MM.1S (cell line): ENCODE data around the gene FAM219A.

ENCODE experiments used
- DNase-seq: peaks from one replicate; pipeline ENCODE4 v3.0.0-alpha.2; 2015
- H2AFZ ChIP-seq: fragments of 300-600 bp; sonication (generic); 2 replicates; pipeline ENCODE4 v1.6.0; 2016; ENCODE audit warnings: antibody characterized with exemption, low read length
- H3F3A ChIP-seq: fragments of 300-600 bp; sonication (generic); 2 replicates; pipeline ENCODE4 v1.6.1; 2016; ENCODE audit warnings: mild to moderate bottlenecking, antibody characterized with exemption, low read length, moderate library complexity, mixed read lengths; ENCODE audit not compliant: insufficient read depth
- H3K27ac ChIP-seq: fragments of 300-600 bp; sonication (generic); 2 replicates; pipeline ENCODE4 v1.5.1; 2016; ENCODE audit warnings: mild to moderate bottlenecking, low read length
- H3K27me3 ChIP-seq: fragments of 300-600 bp; sonication (generic); replicated peaks from 2 replicates; pipeline ENCODE4 v1.6.0; 2016; ENCODE audit warnings: low read length; ENCODE audit not compliant: insufficient read depth
- H3K36me3 ChIP-seq: fragments of 300-600 bp; sonication (generic); replicated peaks from 2 replicates; pipeline ENCODE4 v1.6.1; 2016; ENCODE audit warnings: mild to moderate bottlenecking, low read length, mixed read lengths; ENCODE audit not compliant: insufficient read depth
- H3K4me1 ChIP-seq: fragments of 300-600 bp; sonication (generic); 2 replicates; pipeline ENCODE4 v1.6.1; 2016; ENCODE audit warnings: low read length, mixed read lengths
- H3K4me2 ChIP-seq: fragments of 300-600 bp; sonication (generic); 2 replicates; pipeline ENCODE4 v1.6.0; 2016; ENCODE audit warnings: low read depth, low read length
- H3K4me3 ChIP-seq: fragments of 300-600 bp; sonication (generic); 2 replicates; pipeline ENCODE4 v1.5.1; 2016; ENCODE audit warnings: low read length, mixed read lengths
- H3K79me2 ChIP-seq: fragments of 300-600 bp; sonication (generic); 2 replicates; pipeline ENCODE4 v1.6.1; 2016; ENCODE audit warnings: mixed run types, low read length, mixed read lengths
- H3K9ac ChIP-seq: fragments of 300-600 bp; sonication (generic); 2 replicates; pipeline ENCODE4 v1.6.1; 2016; ENCODE audit warnings: low read length, mixed read lengths
- H3K9me2 ChIP-seq: fragments of 300-600 bp; sonication (generic); replicated peaks from 2 replicates; pipeline ENCODE4 v1.6.1; 2016; ENCODE audit warnings: mild to moderate bottlenecking, low read length, mixed read lengths; ENCODE audit not compliant: insufficient read depth
- H3K9me3 ChIP-seq: fragments of 300-600 bp; sonication (generic); replicated peaks from 2 replicates; pipeline ENCODE4 v1.6.1; 2016; ENCODE audit warnings: mild to moderate bottlenecking, low read length, mixed read lengths; ENCODE audit not compliant: insufficient read depth
- H4K20me1 ChIP-seq: fragments of 300-600 bp; sonication (generic); 2 replicates; pipeline ENCODE4 v1.6.1; 2016; ENCODE audit warnings: mild to moderate bottlenecking, low read length, moderate library complexity, mixed read lengths; ENCODE audit not compliant: insufficient read depth
- EZH2 ChIP-seq: fragments of 300-600 bp; sonication (generic); optimal IDR thresholded peaks from 2 replicates; pipeline ENCODE3; 2017; ENCODE audit warnings: low read depth, mild to moderate bottlenecking, antibody characterized with exemption, low read length, mixed read lengths
- EZH2phosphoT487 ChIP-seq: fragments of 300-600 bp; sonication (generic); IDR thresholded peaks from 2 replicates; pipeline ENCODE4 v1.6.1; 2018; ENCODE audit warnings: antibody characterized with exemption, low read length
- TF ChIP-seq, protein P1 (sequence below): fragments of 300-600 bp; sonication (generic); IDR thresholded peaks from 2 replicates; pipeline ENCODE4 v1.5.1; 2016; ENCODE audit warnings: antibody characterized with exemption, low read length, mixed read lengths

Gene FAM219A

GRCh38 chr9:34451545-34451944, 6.8 kb downstream of the FAM219A start:
- TF ChIP-seq EZH2 (no peak), EZH2phosphoT487 (no peak)
- TF ChIP-seq, protein P1, sequence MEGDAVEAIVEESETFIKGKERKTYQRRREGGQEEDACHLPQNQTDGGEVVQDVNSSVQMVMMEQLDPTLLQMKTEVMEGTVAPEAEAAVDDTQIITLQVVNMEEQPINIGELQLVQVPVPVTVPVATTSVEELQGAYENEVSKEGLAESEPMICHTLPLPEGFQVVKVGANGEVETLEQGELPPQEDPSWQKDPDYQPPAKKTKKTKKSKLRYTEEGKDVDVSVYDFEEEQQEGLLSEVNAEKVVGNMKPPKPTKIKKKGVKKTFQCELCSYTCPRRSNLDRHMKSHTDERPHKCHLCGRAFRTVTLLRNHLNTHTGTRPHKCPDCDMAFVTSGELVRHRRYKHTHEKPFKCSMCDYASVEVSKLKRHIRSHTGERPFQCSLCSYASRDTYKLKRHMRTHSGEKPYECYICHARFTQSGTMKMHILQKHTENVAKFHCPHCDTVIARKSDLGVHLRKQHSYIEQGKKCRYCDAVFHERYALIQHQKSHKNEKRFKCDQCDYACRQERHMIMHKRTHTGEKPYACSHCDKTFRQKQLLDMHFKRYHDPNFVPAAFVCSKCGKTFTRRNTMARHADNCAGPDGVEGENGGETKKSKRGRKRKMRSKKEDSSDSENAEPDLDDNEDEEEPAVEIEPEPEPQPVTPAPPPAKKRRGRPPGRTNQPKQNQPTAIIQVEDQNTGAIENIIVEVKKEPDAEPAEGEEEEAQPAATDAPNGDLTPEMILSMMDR: no peak
- Histone ChIP-seq H4K20me1 (peaks cover 4% of the 10 kb centered on the region; the same call in 1 of the 2 replicates), H2AFZ (no peak overlapping the region), H3K27ac (no peak overlapping the region), H3K4me1 (peaks cover 14% of the 10 kb centered on the region), H3K79me2 (peaks cover 82% of the 10 kb centered on the region), H3K9me2 (no peaks in the 10 kb centered on the region), H3K9me3 (no peaks in the 10 kb centered on the region), H3K4me2 (no peak overlapping the region), H3K4me3 (no peak overlapping the region), H3F3A (no peaks in the 10 kb centered on the region), H3K27me3 (no peaks in the 10 kb centered on the region), H3K9ac (no peak overlapping the region), H3K36me3 (no peaks in the 10 kb centered on the region)
- no peak for DNase-seq

GRCh38 chr9:34451135-34451534, 7.2 kb downstream of the FAM219A start:
- DNase-seq: no peak
- H3K36me3 ChIP-seq: no peaks in the 10 kb centered on the region
- no peak overlapping the region for H3K4me2 ChIP-seq
- peaks cover 78% of the 10 kb centered on the region for H3K79me2 ChIP-seq
- peaks cover 10% of the 10 kb centered on the region for H3K4me1 ChIP-seq
- no peaks in the 10 kb centered on the region for H3K27me3 ChIP-seq
- no peak overlapping the region for H3K27ac ChIP-seq
- H3F3A ChIP-seq: no peaks in the 10 kb centered on the region
- no peak overlapping the region for H2AFZ ChIP-seq
- TF ChIP-seq, protein P1: no peak
- TF ChIP-seq EZH2phosphoT487 (no peak), EZH2 (no peak)
- no peak overlapping the region for H3K4me3 ChIP-seq
- H3K9ac ChIP-seq: no peak overlapping the region
- no peaks in the 10 kb centered on the region for H3K9me3 ChIP-seq
- no peaks in the 10 kb centered on the region for H3K9me2 ChIP-seq
- peaks cover 4% of the 10 kb centered on the region; the same call in 1 of the 2 replicates for H4K20me1 ChIP-seq

GRCh38 chr9:34450644-34451043, 7.7 kb downstream of the FAM219A start:
- Histone ChIP-seq H3K79me2 (peaks cover 73% of the 10 kb centered on the region), H3K9ac (no peak overlapping the region), H4K20me1 (peaks cover 4% of the 10 kb centered on the region; the same call in 1 of the 2 replicates), H3K9me3 (no peaks in the 10 kb centered on the region), H3K27me3 (no peaks in the 10 kb centered on the region), H3K27ac (no peak overlapping the region), H3K9me2 (no peaks in the 10 kb centered on the region), H3K4me3 (no peak overlapping the region), H2AFZ (no peak overlapping the region), H3K36me3 (no peaks in the 10 kb centered on the region), H3K4me1 (peaks cover 9% of the 10 kb centered on the region), H3K4me2 (no peak overlapping the region), H3F3A (no peaks in the 10 kb centered on the region)
- no peak for DNase-seq
- TF ChIP-seq EZH2phosphoT487 (no peak), EZH2 (no peak)
- TF ChIP-seq, protein P1: no peak
